GM21515 (cell line): ENCODE data around the gene PRR14.
"Not testable (repeated sequence)": the region's sequence is repeated elsewhere in the genome, so short reads cannot be mapped to it uniquely, and the experiment has no call there.

ENCODE experiments used
- ATAC-seq: cut with Tn5 transposase; IDR thresholded peaks from one replicate; pipeline ENCODE4 v1.9.1; 2021; ENCODE audit not compliant: unreplicated experiment

The PRR14 gene

DNA sequence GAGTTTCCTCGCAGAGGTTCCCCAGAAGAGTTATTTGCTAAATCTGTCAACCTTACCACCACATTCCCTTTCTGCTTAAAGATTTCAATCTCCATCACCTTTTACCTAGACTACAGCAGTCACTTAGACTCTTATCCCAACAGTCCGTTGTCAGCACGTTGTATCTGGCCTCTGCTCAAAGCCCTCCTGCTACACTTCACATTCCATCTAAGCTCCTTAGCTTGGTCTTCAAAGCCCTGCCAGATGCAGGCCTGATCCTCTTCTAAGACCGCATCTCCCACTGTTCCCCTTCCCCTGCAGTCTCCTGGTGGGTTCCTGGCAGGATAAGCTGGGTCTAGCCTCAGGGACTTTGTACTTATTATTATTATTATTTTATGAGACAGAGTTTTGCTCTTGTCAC, 37.9 kb downstream of the PRR14 start:
- ATAC-seq, result no peak

DNA sequence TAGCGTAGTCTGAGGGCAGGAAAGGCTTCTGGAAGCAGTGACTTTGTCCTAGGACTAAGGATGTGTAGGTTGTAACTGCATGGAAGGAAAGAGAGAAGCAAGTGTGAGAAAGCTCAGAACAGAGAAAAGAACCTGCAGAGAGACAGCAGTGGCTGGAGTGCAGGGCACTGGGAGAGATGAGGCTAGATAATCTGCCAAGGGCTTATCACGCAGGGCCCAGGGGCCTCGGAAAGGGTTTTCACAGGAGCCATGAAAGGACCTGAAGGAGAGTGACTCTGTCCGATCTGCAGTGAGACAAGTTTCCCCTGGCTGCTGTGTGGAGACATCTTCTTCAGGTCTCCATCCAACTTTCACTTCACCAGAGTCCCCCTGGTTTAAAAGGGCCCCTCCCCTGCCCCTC, 41.1 kb downstream of the PRR14 start:
- ATAC-seq, result no peak

DNA sequence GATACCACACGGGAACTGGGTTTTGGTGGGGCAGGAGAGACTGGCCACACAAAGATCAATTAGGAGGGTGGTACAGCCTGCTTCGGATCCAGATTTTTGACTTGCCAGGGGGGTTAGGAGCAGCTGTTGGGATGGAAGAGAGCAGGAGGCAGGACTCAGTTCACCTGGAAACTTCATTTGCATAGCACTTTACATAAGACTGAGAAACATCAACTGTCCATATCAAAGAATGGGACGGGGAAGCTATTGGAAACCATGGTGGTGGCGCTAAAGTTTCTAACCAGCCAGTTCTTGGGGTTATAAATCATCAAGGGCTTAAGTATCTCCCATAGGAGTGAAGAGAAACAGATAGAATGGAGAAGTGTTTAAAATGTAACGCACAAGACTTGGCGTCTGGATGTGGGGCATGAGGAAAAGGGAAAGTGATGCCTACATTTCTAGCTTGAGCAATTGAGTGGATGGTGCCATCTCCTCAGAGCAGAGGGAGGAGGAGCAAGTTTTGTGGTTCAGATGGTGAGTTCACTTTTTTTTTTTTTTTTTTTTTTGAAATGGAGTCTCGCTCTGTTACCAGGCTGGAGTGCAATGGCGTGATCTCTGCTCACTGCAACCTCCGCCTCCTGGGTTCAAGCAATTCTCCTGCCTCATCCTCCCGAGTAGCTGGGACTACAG, 41.8 kb downstream of the PRR14 start:
- no peak for ATAC-seq

DNA sequence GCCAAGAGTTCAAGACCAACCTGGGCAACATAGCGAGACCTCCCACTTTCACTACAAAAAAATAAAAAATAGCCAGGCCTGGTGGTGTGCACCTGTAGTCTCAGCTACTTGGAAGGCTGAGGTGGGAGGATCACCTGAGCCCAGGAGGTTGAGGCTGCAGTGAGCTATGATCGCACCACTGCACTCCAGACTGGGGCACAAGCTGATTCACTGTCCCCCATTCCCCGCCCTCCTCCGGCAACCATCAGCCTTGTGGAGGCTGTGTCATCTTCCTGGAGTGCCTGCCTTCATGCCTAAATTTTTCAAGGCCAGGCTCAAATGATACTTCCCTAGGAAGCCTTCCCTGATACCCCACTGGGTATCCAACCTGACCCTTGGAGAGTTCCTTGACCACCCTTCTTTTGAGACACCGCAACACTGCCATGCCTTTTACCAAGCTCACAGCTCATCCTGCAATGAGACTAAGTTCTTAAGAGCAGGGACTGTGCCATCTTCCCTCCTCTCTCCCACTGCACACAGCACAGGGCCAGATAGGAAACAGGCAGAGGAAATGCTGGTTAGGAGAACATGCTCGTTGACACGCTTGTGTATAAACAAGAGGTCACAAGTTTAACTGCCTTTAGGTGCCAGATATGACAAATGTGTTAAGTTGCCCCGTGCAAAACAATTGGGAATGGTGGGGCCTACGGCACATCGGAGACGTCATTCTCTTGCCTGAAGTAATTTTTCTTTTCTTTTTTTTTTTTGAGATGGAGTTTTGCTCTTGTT, 44.4 kb downstream of the PRR14 start:
- ATAC-seq, result no peak

DNA sequence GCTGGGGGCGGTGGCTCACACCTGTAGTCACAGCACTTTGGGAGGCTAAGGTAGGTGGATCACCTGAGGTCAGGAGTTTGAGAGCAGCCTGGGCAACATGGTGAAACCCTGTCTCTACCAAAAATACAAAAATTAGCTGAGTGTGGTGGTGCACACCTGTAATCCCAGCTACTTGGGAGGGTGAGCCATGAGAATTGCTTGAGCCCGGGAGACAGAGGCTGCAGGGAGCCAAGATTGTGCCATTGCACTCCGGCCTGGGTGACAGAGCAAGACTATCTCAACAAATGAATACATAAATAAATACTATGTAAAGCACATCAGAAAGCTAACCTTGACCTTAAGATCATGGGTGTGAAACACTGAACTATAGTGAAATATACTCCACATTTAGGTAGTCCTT, 45.9 kb downstream of the PRR14 start:
- not testable (repeated sequence) for ATAC-seq

DNA sequence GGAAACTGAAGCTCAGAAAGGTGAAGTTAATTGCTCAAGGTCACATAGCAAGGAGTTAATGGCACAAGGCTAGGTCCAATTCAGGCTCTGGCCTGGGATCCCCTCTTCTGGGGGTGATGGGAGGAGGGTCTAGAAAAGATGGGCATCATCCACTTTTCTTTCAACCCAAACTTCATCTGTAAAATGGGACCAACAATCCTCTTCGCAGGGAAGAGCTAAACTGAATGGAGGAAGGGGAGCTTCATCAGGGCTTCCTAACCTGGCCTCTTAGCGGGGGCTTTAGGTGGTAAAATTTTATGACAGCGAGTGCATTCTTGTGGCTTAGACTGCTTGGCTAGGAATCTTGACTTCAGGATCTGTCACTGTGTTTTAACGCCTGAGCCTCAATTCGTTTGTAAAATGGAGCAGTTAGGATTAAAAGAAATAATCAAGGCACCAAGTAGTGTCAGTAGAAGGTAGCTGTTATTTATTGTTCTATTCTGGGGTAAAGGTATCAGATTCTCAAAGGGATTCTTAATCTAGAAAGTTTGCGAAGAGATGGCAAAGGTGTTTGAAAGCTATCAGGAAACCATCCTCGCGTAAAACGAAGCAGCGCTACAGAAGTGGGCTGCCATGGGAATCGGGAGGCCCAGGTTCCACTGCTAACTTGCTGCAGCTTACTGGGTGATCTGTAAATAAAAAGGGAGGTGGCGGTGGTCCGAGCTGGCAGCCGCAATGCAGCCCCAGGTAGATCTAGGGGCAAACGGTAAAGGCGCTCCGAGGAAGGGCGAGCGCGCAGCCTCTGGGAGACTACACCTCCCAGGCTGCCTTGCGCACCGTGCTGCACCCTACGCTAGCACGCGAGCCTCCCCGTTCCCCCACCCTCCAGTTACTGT, 46.7 kb downstream of the PRR14 start:
- ATAC-seq, result peak; percentile 85

DNA sequence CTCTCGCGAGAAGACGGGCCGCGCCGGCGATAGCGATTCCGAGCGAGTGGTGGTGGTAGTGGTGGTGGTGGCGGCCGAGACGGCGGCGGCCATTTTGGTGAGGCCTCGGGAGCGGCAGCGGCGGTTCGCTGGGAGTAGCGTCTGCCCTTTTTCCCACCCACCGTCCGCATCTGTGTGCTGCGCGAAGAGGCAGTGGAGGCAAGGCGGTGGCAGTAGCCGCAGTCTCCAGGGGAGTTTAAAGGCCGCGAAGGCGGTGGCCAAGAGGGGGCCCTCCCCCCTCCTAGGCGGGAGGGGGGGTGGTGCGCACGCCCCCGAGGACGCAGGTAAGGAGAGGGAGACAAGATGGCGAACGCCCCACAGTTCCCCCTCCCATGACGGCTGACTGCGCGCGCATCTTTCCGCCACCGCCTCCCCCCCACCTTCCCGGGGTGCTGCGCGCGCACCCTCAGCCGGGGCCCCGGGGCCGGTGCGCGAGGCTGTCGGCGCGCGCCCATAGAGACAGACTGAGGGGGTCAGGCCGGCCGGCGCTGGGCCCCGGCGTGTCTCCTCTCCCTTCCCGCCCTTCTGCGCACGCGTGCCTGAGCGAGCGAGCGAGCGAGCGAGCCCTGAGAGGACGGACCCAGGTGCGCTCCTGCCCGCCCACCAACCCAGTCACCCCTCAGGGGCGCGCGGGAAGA, 47.5 kb downstream of the PRR14 start:
- ATAC-seq, result peak; percentile 67

DNA sequence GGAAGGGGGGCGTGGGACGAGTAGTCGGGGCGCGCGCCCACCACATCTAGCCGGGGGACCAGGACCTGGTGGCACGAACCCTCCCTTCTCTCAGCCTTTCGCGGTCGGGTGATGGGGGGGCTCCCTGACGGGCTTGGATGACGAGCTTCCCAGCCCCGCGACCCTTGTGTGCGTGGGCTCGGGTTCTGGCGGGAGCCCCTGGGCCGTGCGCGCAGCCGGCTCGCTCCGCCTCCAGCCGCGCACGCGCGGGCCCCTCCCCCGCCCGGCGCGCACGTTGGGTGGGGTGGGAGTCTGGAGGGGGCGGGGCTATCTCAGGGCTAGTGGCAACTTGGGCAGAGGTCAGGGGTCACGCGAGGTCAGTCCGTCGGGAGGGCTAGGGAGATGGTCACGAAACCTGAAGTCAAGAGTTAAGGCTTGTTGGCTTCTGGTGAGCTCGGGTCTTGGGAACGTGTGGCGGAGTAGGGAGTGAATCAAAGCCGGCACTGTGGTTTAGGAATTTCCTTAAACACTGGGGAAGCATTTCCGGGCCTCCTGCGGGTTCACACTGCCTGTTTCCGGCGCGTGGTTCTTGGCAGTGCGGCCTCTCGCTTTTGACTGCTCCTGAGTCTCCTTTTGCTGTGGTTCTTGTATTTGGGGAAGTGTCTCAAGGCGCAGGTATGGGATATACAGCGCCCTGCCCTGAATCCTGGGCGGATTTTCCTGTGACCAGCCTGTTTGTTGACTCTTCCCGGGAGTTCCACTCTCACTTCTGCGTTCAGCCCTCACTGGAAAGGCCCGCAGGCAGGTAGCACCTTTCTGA, 48.3 kb downstream of the PRR14 start, which contains the start of gene SRCAP:
SRCAP (plus strand) TSS at position 356 of the 799 bp plus-strand sequence. CDS start 1,654 bp downstream, outside the sequence.
- ATAC-seq, result peak; percentile 29

DNA sequence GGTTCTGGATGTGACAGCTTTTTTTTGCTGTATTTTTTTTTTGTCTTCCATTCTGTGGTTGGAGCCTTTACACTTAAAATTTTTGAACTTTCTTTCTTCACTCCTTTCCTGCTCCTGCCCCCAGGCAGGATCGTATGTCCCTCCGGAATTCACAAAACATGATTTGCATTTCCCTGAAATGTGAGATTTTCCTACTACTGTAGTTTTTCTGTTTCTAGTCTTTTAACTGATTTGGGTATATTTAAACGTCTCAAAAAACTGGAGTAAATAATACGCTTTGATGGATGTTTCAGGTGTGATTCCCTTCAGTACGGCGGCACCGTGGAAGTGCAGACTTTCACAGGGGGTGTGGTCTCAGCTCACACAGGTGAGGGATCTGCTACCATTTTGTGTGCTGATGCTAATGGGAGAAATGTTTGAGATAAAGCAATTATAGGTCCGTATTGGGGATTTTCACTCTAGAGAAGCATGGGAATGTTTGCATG, 48.9 kb downstream of the PRR14 start:
- ATAC-seq, result no peak

DNA sequence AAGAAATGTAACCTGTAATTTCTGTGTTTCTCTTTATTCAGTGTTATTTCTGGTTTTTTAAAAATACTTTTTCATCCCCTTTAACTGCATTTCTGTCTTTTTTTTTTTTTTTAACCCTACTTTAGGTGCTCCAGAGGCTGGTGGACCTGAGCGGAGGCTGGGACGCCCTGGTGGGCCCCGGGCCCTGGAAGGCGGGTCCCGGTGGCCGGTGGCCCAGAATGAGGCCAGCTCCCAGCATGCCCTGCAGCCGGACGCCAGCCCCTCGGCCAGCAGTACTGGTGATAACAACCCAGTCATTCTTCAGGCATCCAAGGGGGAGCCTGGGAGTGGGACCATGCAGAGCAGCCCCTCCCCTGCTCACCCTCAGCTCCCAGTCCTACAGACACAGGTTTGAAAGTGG, 49.7 kb downstream of the PRR14 start:
- no peak for ATAC-seq

DNA sequence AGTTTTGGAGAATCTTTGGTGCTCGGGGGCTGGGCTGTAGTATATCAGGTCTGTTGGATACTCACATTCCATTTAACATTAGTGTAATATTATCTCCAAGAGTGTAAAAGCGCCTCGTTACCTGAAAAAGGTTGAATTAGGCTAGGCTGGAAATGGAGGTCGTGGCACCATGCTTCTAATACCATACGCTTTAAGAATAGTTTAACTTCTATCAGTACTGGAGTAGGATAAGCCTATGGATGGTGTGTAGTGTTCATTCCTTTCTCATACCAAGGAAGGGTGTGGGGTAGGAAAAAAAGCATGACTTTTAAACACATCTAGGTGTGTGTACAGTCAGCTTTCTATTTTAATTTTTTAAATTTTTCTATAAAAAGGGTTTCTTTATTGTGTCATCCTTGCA, 50.2 kb downstream of the PRR14 start:
- no peak for ATAC-seq

DNA sequence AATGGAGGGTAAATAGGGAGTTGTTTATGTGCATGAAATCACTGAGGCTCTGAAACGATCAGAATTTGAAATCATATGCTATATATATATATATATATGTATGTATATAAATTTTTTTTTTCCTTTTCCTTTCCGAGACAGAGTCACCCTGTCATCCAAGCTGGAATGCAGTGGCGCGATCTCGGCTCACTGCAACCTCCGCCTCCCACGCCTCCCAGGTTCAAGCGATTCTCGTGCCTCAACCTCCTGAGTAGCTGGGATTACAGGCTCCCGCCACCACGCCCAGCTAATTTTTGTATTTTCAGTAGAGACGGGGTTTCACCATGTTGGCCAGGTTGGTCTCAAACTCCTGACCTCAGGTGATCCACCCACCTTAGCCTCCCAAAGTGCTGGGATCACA, 52.3 kb downstream of the PRR14 start:
- ATAC-seq, result not testable (repeated sequence)

DNA sequence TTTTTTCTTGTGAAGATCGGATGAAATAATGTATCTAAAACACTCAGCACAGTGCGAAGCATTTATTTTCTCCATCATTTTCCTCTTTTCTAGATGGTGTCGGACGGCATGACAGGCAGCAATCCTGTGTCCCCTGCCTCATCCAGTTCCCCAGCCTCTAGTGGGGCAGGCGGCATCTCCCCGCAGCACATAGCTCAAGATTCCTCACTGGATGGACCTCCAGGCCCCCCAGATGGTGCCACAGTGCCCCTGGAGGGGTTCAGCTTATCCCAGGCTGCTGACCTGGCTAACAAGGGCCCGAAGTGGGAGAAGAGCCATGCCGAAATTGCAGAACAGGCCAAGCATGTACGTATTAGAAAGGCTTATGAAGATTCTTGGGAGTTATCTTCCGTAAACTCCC, 53.2 kb downstream of the PRR14 start:
- ATAC-seq, result no peak
